Activated T-helper 17 cell treated with anti-CD3 and anti-CD28 coated beads, Interleukin-2, amount 50 U/mL, for 72 hours (primary cell): Measurements from ENCODE around the gene TTC39B. TPM values are rescaled to one million over a fixed set of nuclear protein-coding genes. Genes with fewer than 3 reads are reported as not detected.

Experiments
- ATAC-seq: fragments of 150-1000 bp; cut with Tn5 transposase; replicated peaks from 2 replicates; pipeline ENCODE4 v1.10.0; 2021; ENCODE audit warnings: mild to moderate bottlenecking, moderate library complexity
- H3K27ac Mint-ChIP-seq: one replicate; pipeline ENCODE4 v1.8.0; 2022; ENCODE audit warnings: mixed read lengths
- H3K27me3 Mint-ChIP-seq: one replicate; pipeline ENCODE4 v1.8.0; 2022; ENCODE audit warnings: mixed read lengths
- H3K36me3 Mint-ChIP-seq: one replicate; pipeline ENCODE4 v1.8.0; 2022; ENCODE audit warnings: low read depth, mild to moderate bottlenecking, mixed read lengths
- H3K4me1 Mint-ChIP-seq: one replicate; pipeline ENCODE4 v1.8.0; 2022; ENCODE audit warnings: mixed read lengths
- H3K4me3 Mint-ChIP-seq: one replicate; pipeline ENCODE4 v1.8.0; 2022; ENCODE audit warnings: mild to moderate bottlenecking, mixed read lengths
- H3K9me3 Mint-ChIP-seq: one replicate; pipeline ENCODE4 v1.8.0; 2022; ENCODE audit warnings: mixed read lengths
- total RNA-seq, 2 donors: library from RNA; stranded (reverse); gene quantifications; one replicate each; pipeline ENCODE4 v1.2.3, GENCODE V29; 2022

TTC39B gene
- total RNA-seq, 2 donors from 2014 or later, result 14.5 to 19.1 TPM

- Mint-ChIP-seq H3K36me3 (no peaks in the 10 kb centered on the region), H3K9me3 (no peaks in the 10 kb centered on the region), H3K4me3 (no peak overlapping the region), H3K27ac (no peak overlapping the region), H3K27me3 (peaks cover 3% of the 10 kb centered on the region), H3K4me1 (no peaks in the 10 kb centered on the region)
- ATAC-seq, result peak; percentile 73
Observed at GRCh38 chr9:15142878-15143534, 164.0 kb downstream of the TTC39B start.

- H3K27me3 Mint-ChIP-seq, result no peaks in the 10 kb centered on the region
- peaks cover 4% of the 10 kb centered on the region for H3K4me1 Mint-ChIP-seq
- no peaks in the 10 kb centered on the region for H3K9me3 Mint-ChIP-seq
- H3K27ac Mint-ChIP-seq, result no peak overlapping the region
- ATAC-seq, result no peak
- no peaks in the 10 kb centered on the region for H3K36me3 Mint-ChIP-seq
- no peak overlapping the region for H3K4me3 Mint-ChIP-seq
Observed at GRCh38 chr9:15140051-15140450, 167.0 kb downstream of the TTC39B start.

DNA sequence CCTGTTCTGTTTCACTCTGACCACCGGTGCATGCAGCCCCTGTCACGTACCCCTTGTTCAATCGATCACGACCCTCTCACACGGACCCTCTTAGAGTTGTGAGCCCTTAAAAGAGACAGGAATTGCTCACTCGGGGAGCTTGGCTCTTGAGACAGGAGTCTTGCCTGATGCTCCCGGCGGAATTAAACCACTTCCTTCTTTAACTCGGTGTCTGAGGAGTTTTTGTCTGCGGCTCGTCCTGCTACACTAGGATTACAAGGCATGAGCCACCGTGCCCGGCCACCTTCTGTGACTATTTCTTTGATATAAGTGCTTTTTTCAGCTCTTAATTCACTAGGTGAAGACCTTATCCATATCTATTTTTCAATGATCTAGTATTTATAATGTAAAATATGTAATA is 167.5 kb downstream of the TTC39B start:
- Mint-ChIP-seq H3K27ac (no peak overlapping the region), H3K4me1 (peaks cover 6% of the 10 kb centered on the region), H3K9me3 (no peaks in the 10 kb centered on the region), H3K4me3 (no peak overlapping the region), H3K27me3 (no peaks in the 10 kb centered on the region), H3K36me3 (no peaks in the 10 kb centered on the region)
- ATAC-seq, result no peak

DNA sequence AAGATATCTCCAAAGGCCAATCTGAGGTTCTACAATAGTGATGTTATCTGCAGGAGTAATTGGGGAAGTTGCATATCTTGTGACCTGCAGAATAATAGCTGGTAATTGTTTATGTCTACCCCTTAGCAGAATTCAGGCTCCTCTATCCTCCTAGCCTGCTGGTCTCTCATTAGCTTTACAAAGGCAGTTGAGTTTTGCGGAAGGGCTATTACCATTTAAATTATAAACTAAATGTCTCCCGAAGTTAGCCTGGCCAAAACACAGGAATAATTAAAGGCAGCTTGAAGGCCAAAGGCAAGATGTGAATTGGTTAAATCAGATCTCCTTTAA is 168.7 kb downstream of the TTC39B start:
- no peak for ATAC-seq

DNA sequence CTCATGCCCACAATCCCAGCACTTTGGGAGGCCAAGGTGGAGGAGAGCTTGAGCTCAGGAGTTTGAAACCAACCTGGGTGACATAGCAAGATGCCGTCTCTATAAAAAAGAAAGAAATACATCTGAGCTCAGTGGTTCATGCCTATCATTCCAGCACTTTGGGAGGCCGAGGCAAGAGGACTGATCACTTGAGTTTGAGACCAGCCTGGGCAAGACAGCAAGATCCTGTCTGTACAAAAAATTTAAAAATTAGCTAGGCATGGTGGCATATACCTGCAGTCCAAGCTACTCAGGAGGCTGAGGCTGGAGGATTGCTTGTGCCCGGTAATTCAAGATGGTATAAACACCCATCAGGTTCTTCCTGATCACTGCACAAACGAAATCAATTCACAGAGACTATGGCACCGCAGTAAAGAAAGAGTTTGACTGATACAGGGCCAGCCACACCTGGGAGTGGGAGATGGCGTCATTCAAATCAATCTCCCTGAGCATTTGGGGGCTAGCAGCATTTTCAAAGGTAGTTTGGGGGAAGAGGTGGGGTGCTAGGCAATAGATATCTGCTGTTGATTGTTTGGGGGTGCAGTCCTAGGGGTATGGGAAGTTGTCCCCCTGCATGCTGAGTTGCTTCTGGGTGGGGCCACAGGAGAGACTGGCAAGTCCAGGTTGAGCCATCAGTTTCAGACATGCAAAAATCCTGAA is 169.2 kb downstream of the TTC39B start:
- Mint-ChIP-seq H3K36me3 (no peaks in the 10 kb centered on the region), H3K27me3 (no peaks in the 10 kb centered on the region), H3K4me3 (no peak overlapping the region), H3K4me1 (peaks cover 6% of the 10 kb centered on the region), H3K9me3 (no peaks in the 10 kb centered on the region), H3K27ac (no peak overlapping the region)
- no peak for ATAC-seq

More for the DNA sequence above, 168.7 kb downstream of the TTC39B start:
- peaks cover 6% of the 10 kb centered on the region for H3K4me1 Mint-ChIP-seq
- H3K27me3 Mint-ChIP-seq, result no peaks in the 10 kb centered on the region
- no peaks in the 10 kb centered on the region for H3K9me3 Mint-ChIP-seq
- H3K27ac Mint-ChIP-seq, result no peak overlapping the region
- no peak overlapping the region for H3K4me3 Mint-ChIP-seq
- no peaks in the 10 kb centered on the region for H3K36me3 Mint-ChIP-seq

DNA sequence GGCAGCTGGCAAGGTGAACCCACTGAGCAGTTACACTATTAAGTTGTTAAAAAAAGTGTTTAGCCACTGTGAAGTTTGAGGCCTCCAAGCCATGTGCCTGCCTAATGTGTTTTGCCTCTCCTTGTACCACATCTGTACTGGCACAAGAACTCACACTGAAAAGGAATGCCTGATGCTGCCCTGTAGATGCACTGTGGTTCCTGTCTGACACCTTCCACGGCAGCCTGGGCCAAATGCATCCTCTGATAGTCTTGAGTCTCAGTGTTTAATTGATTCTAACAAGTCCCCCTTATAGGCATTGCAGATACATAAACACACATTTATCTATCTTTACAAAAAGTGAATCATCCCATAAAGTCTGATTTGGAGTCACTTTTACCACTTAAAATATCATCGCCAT is 169.9 kb downstream of the TTC39B start:
- Mint-ChIP-seq H3K4me1 (peaks cover 6% of the 10 kb centered on the region), H3K4me3 (no peak overlapping the region), H3K27ac (no peak overlapping the region), H3K9me3 (no peaks in the 10 kb centered on the region), H3K36me3 (no peaks in the 10 kb centered on the region), H3K27me3 (no peaks in the 10 kb centered on the region)
- no peak for ATAC-seq

GRCh38 chr9:15136646-15137045 is 170.4 kb downstream of the TTC39B start:
- Mint-ChIP-seq H3K4me1 (peaks cover 6% of the 10 kb centered on the region), H3K27ac (no peak overlapping the region), H3K4me3 (no peak overlapping the region), H3K9me3 (no peaks in the 10 kb centered on the region), H3K36me3 (no peaks in the 10 kb centered on the region), H3K27me3 (no peaks in the 10 kb centered on the region)
- no peak for ATAC-seq

DNA sequence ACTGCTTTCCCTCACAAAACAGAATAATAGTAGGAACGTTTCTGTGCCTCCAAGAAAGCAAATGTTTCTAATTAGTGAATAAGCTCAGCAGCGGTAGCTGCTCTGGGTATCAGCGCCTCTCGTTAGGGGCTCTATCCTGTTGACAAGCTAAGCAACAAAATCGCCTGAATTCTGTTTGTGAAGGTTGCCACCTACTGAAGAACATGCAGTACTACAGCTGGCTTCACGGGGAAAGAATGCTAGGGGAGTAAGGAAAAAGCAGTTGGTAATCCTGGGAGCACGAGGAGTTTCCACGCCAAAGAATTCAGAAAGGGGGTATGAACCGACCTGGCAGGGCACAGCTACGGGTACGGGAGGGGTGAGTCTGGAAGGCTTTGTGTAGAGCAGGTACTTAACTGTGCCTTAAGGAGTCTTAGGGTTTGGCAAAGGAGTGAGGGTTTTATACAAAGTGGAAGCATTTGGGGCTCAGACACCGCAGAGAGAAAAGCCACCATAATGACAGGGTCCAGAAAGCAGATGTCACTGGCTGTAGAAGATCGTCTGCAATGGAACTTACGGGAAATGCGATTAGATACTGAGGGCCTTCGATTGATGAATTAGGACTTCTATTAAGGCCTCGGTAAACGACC is 171.7 kb downstream of the TTC39B start:
- Mint-ChIP-seq H3K4me1 (peaks cover 6% of the 10 kb centered on the region), H3K27me3 (no peaks in the 10 kb centered on the region), H3K36me3 (no peaks in the 10 kb centered on the region), H3K4me3 (peak overlapping the region; percentile 5), H3K27ac (no peak overlapping the region), H3K9me3 (no peaks in the 10 kb centered on the region)
- ATAC-seq, result peak; percentile 69

GRCh38 chr9:15133488-15133887 is 173.5 kb downstream of the TTC39B start:
- H3K4me3 Mint-ChIP-seq, result no peak overlapping the region
- peaks cover 6% of the 10 kb centered on the region for H3K4me1 Mint-ChIP-seq
- H3K36me3 Mint-ChIP-seq, result no peaks in the 10 kb centered on the region
- no peaks in the 10 kb centered on the region for H3K9me3 Mint-ChIP-seq
- H3K27me3 Mint-ChIP-seq, result no peaks in the 10 kb centered on the region
- H3K27ac Mint-ChIP-seq, result no peak overlapping the region
- no peak for ATAC-seq

DNA sequence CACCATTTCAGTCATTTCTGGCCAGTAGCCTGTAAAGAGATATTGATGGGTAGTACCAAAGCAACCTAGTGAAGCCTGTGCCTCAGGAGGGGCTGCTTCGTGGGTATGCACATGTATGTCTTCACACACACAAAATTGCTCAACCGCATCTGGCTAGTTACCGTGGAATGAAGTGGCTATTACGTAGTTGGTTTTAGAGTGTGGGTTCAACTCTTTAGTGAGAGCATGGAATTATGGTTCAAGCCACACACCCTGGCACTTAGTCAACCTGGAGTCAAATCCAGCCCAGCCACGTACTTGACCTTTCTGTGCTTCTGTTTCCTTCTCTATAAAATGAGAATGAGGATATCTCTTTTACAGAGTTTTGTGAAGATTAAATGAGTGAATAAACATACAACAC is 174.9 kb downstream of the TTC39B start:
- H3K36me3 Mint-ChIP-seq, result no peaks in the 10 kb centered on the region
- H3K4me3 Mint-ChIP-seq, result no peak overlapping the region
- no peaks in the 10 kb centered on the region for H3K9me3 Mint-ChIP-seq
- no peak overlapping the region for H3K27ac Mint-ChIP-seq
- peaks cover 6% of the 10 kb centered on the region for H3K4me1 Mint-ChIP-seq
- no peak for ATAC-seq
- H3K27me3 Mint-ChIP-seq, result no peaks in the 10 kb centered on the region

- no peaks in the 10 kb centered on the region for H3K9me3 Mint-ChIP-seq
- H3K27ac Mint-ChIP-seq, result no peak overlapping the region
- H3K4me3 Mint-ChIP-seq, result no peak overlapping the region
- peaks cover 6% of the 10 kb centered on the region for H3K4me1 Mint-ChIP-seq
- H3K36me3 Mint-ChIP-seq, result no peaks in the 10 kb centered on the region
- H3K27me3 Mint-ChIP-seq, result peaks cover 4% of the 10 kb centered on the region
- ATAC-seq, result no peak
Observed at GRCh38 chr9:15131094-15131493, 175.9 kb downstream of the TTC39B start.

DNA sequence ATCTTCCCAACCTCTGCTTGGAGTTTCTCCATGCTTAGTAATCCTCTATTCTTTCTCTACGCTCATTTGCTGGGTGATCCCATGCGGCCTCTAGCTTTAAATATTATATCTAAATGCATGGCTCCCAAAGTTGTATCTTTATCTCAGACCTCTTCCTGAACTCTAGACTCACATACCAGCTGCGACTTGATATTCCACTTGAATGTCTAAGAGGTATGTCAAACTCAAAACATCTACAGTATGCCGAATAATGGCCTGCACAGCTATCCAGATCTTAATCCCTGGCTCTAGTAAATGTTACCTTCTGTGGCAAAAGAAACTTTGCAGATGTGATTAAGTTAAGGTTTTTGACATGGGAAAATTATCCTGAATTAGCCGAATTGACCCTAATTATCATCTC is 179.2 kb downstream of the TTC39B start:
- Mint-ChIP-seq H3K9me3 (no peaks in the 10 kb centered on the region), H3K4me3 (no peak overlapping the region), H3K36me3 (no peaks in the 10 kb centered on the region), H3K27me3 (peaks cover 4% of the 10 kb centered on the region), H3K27ac (no peak overlapping the region), H3K4me1 (no peaks in the 10 kb centered on the region)
- ATAC-seq, result no peak

- Mint-ChIP-seq H3K27ac (no peak overlapping the region), H3K4me3 (no peak overlapping the region), H3K36me3 (no peaks in the 10 kb centered on the region), H3K4me1 (peaks cover 9% of the 10 kb centered on the region), H3K9me3 (no peaks in the 10 kb centered on the region), H3K27me3 (peaks cover 4% of the 10 kb centered on the region)
- ATAC-seq, result peak; percentile 6
Observed at GRCh38 chr9:15121630-15122029, 185.4 kb downstream of the TTC39B start.

DNA sequence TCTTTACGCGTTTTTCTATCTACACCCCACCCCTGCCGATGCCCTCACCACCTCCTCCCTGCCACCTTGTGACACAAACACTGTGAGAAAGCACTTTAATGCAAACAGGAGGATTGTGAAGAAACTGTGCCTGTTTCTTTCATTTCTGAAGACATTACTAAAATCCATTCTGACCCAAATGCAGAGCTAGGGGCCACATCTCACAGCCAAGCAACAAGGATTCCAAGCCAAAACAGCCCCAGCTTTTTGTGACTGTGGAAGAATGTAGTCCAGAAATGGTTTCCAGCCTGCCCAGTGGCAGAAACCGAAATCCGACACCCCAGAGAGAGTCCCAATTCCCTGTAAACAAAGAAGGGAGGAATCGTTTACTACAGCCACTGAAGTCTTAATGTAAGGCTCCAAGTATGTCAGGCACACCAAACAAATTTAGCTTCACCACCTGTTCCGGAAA is 190.9 kb downstream of the TTC39B start:
- no peak overlapping the region for H3K27ac Mint-ChIP-seq
- H3K4me3 Mint-ChIP-seq, result no peak overlapping the region
- ATAC-seq, result no peak
- H3K9me3 Mint-ChIP-seq, result no peaks in the 10 kb centered on the region
- no peaks in the 10 kb centered on the region for H3K27me3 Mint-ChIP-seq
- no peaks in the 10 kb centered on the region for H3K36me3 Mint-ChIP-seq
- peaks cover 1% of the 10 kb centered on the region for H3K4me1 Mint-ChIP-seq

- Mint-ChIP-seq H3K36me3 (no peaks in the 10 kb centered on the region), H3K9me3 (no peaks in the 10 kb centered on the region), H3K27ac (no peak overlapping the region), H3K27me3 (no peaks in the 10 kb centered on the region), H3K4me1 (no peaks in the 10 kb centered on the region), H3K4me3 (no peak overlapping the region)
- no peak for ATAC-seq
Observed at GRCh38 chr9:15115702-15116101, 191.3 kb downstream of the TTC39B start.
